Panc1 (cell line): ENCODE results near the gene MAP1A. TPM values are rescaled to one million over a fixed set of nuclear protein-coding genes. Genes with fewer than 3 reads are reported as not detected.

Experiments used
- ATAC-seq: fragments of 200-7000 bp; cut with Tn5 transposase; 2 replicates; pipeline ENCODE4 v1.9.1; 2020; ENCODE audit warnings: mild to moderate bottlenecking, moderate library complexity
- BruUV-seq: library from RNA; stranded (reverse); fragments of 400-500 nt; replicated peaks from 2 replicates; lab custom pipeline; 2021; lab: Mats Ljungman, UMichigan
- CTCF ChIA-PET: fragments of 300-600 bp; sonication (Branson Sonifier 250); formaldehyde crosslinking; loops from one replicate; lab custom pipeline; 2022; ENCODE audit warnings: antibody characterized with exemption; lab: Charles Lee
- POLR2A ChIA-PET: fragments of 300-600 bp; sonication (Branson Sonifier 250); formaldehyde crosslinking; loops from one replicate; lab custom pipeline; 2022; ENCODE audit warnings: antibody characterized with exemption; lab: Charles Lee
- DNase-seq: peaks from one replicate; pipeline ENCODE4 v3.0.0-alpha.2; 2010; ENCODE audit warnings: low read depth, low spot score
- H3K27ac ChIP-seq: 2 replicates; pipeline ENCODE4 v1.5.1; 2011; ENCODE audit warnings: mild to moderate bottlenecking, low read length, inconsistent platforms
- H3K27me3 ChIP-seq: fragments of 200-500 bp; sonication (Bioruptor generic); 2 replicates; pipeline ENCODE4 v1.6.0; 2014; ENCODE audit warnings: low read length, inconsistent platforms; ENCODE audit not compliant: control insufficient read depth, insufficient read depth
- H3K36me3 ChIP-seq: fragments of 200-500 bp; sonication (Bioruptor generic); 2 replicates; pipeline ENCODE4 v1.5.1; 2014; ENCODE audit warnings: inconsistent platforms, mild to moderate bottlenecking, low read length, moderate library complexity; ENCODE audit not compliant: control insufficient read depth, insufficient read depth
- H3K4me1 ChIP-seq: 2 replicates; pipeline ENCODE4 v1.5.1; 2011; ENCODE audit warnings: inconsistent platforms, mild to moderate bottlenecking, low read length, moderate library complexity; ENCODE audit not compliant: control insufficient read depth, insufficient read depth
- H3K4me3 ChIP-seq, 2 experiments: 2 replicates each; pipeline ENCODE4 v1.5.1; 2011 to 2012; ENCODE audit warnings: low read depth in 2 of 2, low read length in 2 of 2, mild to moderate bottlenecking in 2 of 2, inconsistent platforms in 1 of 2, moderate library complexity in 1 of 2
- H3K9me3 ChIP-seq: fragments of 200-500 bp; sonication (Bioruptor generic); 2 replicates; pipeline ENCODE4 v1.5.1; 2014; ENCODE audit warnings: low read depth, mild to moderate bottlenecking, inconsistent platforms, low read length, moderate library complexity; ENCODE audit not compliant: control insufficient read depth, insufficient read depth
- CTCF ChIP-seq: fragments of 450-650 bp; IDR thresholded peaks from 2 replicates; pipeline ENCODE4 v1.5.1; 2017; ENCODE audit warnings: mild to moderate bottlenecking
- POLR2AphosphoS5 ChIP-seq: IDR thresholded peaks from 2 replicates; pipeline ENCODE4 v1.6.1; 2012; ENCODE audit warnings: mild to moderate bottlenecking, low read depth, low read length, moderate library complexity
- SIN3A ChIP-seq: IDR thresholded peaks from 2 replicates; pipeline ENCODE4 v1.6.1; 2012; ENCODE audit warnings: low read depth, mild to moderate bottlenecking, low read length, moderate library complexity, borderline replicate concordance; ENCODE audit not compliant: insufficient read depth
- TCF7L2 ChIP-seq: IDR thresholded peaks from 2 replicates; pipeline ENCODE4 v1.6.1; 2011; ENCODE audit warnings: mild to moderate bottlenecking, low read depth, low read length, inconsistent platforms
- in situ Hi-C: cut with HindIII; loops from 2 replicates; pipeline ENCODE4 v1.10.0; 2016; ENCODE audit warnings: low sequenced_read_pairs, low pct_unique_long_range_greater_than_20kb
- intact Hi-C: fragments of 100-400 bp; cut with micrococcal nuclease; formaldehyde crosslinking; loops from one replicate; pipeline ENCODE4 v1.10.0; 2022; ENCODE audit not compliant: unreplicated experiment
- total RNA-seq: library from RNA; stranded (reverse); gene quantifications from one replicate; pipeline ENCODE4 v1.2.1, GENCODE V29; 2021; ENCODE audit not compliant: unreplicated experiment
- TF ChIP-seq, protein P1 (sequence below), 2 experiments: IDR thresholded peaks; 2 replicates each; pipeline ENCODE4 v1.6.1; 2011 to 2012; ENCODE audit warnings: low read depth in 2 of 2, control low read depth in 1 of 2, low read length in 1 of 2, mild to moderate bottlenecking in 1 of 2, moderate library complexity in 1 of 2; ENCODE audit not compliant: insufficient read depth in 1 of 2

The MAP1A gene
- total RNA-seq, 1 experiment from 2014 or later = 1.6 TPM

DNA sequence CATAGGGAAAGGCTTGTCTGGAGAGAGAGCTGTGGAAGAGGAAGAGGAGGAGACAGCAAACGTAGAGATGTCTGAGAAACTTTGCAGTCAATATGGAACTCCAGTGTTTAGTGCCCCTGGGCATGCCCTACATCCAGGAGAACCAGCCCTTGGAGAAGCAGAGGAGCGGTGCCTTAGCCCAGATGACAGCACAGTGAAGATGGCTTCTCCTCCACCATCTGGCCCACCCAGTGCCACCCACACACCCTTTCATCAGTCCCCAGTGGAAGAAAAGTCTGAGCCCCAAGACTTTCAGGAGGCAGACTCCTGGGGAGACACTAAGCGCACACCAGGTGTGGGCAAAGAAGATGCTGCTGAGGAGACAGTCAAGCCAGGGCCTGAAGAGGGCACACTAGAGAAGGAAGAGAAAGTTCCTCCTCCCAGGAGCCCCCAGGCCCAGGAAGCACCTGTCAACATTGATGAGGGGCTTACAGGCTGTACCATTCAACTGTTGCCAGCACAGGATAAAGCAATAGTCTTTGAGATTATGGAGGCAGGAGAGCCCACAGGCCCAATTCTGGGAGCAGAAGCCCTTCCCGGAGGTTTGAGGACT is 6.9 kb downstream of the MAP1A start:
- intact Hi-C loops = no loop called here
- CTCF ChIA-PET = no interaction called here
- no peaks in the 10 kb centered on the region for H3K36me3 ChIP-seq

DNA sequence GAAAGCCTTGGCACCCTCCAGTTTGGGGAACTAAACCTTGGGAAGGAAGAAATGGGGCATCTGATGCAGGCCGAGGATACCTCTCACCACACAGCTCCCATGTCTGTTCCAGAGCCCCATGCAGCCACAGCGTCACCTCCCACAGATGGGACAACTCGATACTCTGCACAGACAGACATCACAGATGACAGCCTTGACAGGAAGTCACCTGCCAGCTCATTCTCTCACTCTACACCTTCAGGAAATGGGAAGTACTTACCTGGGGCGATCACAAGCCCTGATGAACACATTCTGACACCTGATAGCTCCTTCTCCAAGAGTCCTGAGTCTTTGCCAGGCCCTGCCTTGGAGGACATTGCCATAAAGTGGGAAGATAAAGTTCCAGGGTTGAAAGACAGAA is 7.7 kb downstream of the MAP1A start:
- Histone ChIP-seq H3K27me3 (no peaks in the 10 kb centered on the region), H3K4me1 (no peaks in the 10 kb centered on the region), H3K27ac (no peak overlapping the region), H3K9me3 (no peaks in the 10 kb centered on the region), H3K4me3 (no peak overlapping the region), H3K36me3 (no peaks in the 10 kb centered on the region)
- no TSS peak for BruUV-seq
- intact Hi-C loops = no loop called here
- ChIA-PET POLR2A (interaction anchor here (0.5 kb wide), 1 partner anchor 31 kb away, joined by 4 read pairs; no protein-coding TSS in a partner anchor), CTCF (no interaction called here)
- no peak for DNase-seq
- TF ChIP-seq CTCF = no peak
- in situ Hi-C loops = no loop called here
- no peak for ATAC-seq

More for the DNA sequence above, 6.9 kb downstream of the MAP1A start:
- no peak for ATAC-seq
- Histone ChIP-seq H3K9me3 (no peaks in the 10 kb centered on the region), H3K4me1 (no peaks in the 10 kb centered on the region), H3K27me3 (no peaks in the 10 kb centered on the region), H3K27ac (no peak overlapping the region), H3K4me3 (no peak overlapping the region)
- POLR2A ChIA-PET = interaction anchor here (0.5 kb wide), 1 partner anchor 30 kb away, joined by 4 read pairs; no protein-coding TSS in a partner anchor
- no peak for DNase-seq
- in situ Hi-C loops = no loop called here
- BruUV-seq = no TSS peak
- TF ChIP-seq SIN3A (no peak), POLR2AphosphoS5 (no peak), CTCF (no peak), TCF7L2 (no peak)
- TF ChIP-seq, protein P1, sequence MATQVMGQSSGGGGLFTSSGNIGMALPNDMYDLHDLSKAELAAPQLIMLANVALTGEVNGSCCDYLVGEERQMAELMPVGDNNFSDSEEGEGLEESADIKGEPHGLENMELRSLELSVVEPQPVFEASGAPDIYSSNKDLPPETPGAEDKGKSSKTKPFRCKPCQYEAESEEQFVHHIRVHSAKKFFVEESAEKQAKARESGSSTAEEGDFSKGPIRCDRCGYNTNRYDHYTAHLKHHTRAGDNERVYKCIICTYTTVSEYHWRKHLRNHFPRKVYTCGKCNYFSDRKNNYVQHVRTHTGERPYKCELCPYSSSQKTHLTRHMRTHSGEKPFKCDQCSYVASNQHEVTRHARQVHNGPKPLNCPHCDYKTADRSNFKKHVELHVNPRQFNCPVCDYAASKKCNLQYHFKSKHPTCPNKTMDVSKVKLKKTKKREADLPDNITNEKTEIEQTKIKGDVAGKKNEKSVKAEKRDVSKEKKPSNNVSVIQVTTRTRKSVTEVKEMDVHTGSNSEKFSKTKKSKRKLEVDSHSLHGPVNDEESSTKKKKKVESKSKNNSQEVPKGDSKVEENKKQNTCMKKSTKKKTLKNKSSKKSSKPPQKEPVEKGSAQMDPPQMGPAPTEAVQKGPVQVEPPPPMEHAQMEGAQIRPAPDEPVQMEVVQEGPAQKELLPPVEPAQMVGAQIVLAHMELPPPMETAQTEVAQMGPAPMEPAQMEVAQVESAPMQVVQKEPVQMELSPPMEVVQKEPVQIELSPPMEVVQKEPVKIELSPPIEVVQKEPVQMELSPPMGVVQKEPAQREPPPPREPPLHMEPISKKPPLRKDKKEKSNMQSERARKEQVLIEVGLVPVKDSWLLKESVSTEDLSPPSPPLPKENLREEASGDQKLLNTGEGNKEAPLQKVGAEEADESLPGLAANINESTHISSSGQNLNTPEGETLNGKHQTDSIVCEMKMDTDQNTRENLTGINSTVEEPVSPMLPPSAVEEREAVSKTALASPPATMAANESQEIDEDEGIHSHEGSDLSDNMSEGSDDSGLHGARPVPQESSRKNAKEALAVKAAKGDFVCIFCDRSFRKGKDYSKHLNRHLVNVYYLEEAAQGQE (IDR thresholded peaks at IDR 0.05; ENCODE audit: insufficient read depth in 1 of 2, low read depth in 2 of 2, low read length in 1 of 2) = no peak
